GM12878 (cell line): ENCODE measurements around the gene XRCC6. TPM values are rescaled to one million over a fixed set of nuclear protein-coding genes. Genes with fewer than 3 reads are reported as not detected.

Source experiments
- CBX3 ChIP-seq: fragments of 200-600 bp; sonication (generic); IDR thresholded peaks from 2 replicates; pipeline ENCODE4 v1.6.1; 2016; ENCODE audit warnings: low read depth, borderline replicate concordance
- FOXK2 ChIP-seq: fragments of 450-650 bp; IDR thresholded peaks from 2 replicates; pipeline ENCODE4 v1.6.1; 2017; ENCODE audit warnings: mild to moderate bottlenecking, moderate library complexity
- GABPA ChIP-seq: IDR thresholded peaks from 2 replicates; pipeline ENCODE4 v1.6.1; 2014; ENCODE audit warnings: antibody characterized with exemption, low read depth, mild to moderate bottlenecking, inconsistent platforms
- MEF2A ChIP-seq: IDR thresholded peaks from 2 replicates; pipeline ENCODE4 v1.6.1; 2011; ENCODE audit warnings: low read depth, mild to moderate bottlenecking, low read length, moderate library complexity; ENCODE audit not compliant: insufficient read depth
- MTA2 ChIP-seq: fragments of 450-650 bp; IDR thresholded peaks from 2 replicates; pipeline ENCODE4 v1.6.1; 2016; ENCODE audit warnings: low read depth, mild to moderate bottlenecking, moderate library complexity
- NFYB ChIP-seq: IDR thresholded peaks from 2 replicates; pipeline ENCODE4 v1.6.1; 2011; ENCODE audit warnings: low read depth, mild to moderate bottlenecking, low read length, improper control_type of control experiment, moderate library complexity; ENCODE audit not compliant: insufficient read depth
- NR2F1 ChIP-seq: fragments of 450-650 bp; conservative IDR thresholded peaks from 2 replicates; pipeline ENCODE4 v1.6.1; 2017; ENCODE audit warnings: mild to moderate bottlenecking
- PAX8 ChIP-seq: fragments of 450-650 bp; IDR thresholded peaks from 2 replicates; pipeline ENCODE4 v1.6.1; 2017; ENCODE audit warnings: mild to moderate bottlenecking, moderate library complexity
- PML ChIP-seq: IDR thresholded peaks from 2 replicates; pipeline ENCODE4 v1.6.1; 2012; ENCODE audit warnings: low read length, inconsistent platforms
- SREBF1 ChIP-seq: IDR thresholded peaks from 2 replicates; pipeline ENCODE4 v1.6.1; 2012; ENCODE audit warnings: mild to moderate bottlenecking, low read length
- STAT3 ChIP-seq: IDR thresholded peaks from 2 replicates; pipeline ENCODE4 v1.6.1; 2011; ENCODE audit warnings: low read depth, low read length, improper control_type of control experiment
- SUZ12 ChIP-seq: fragments of 200-600 bp; sonication (generic); IDR thresholded peaks from one replicate; pipeline ENCODE4 v1.6.1; 2018; ENCODE audit warnings: antibody characterized with exemption, mild to moderate bottlenecking; ENCODE audit not compliant: unreplicated experiment
- TCF3 ChIP-seq: IDR thresholded peaks from 2 replicates; pipeline ENCODE4 v1.6.1; 2012; ENCODE audit warnings: low read depth, mild to moderate bottlenecking, low read length, borderline replicate concordance; ENCODE audit not compliant: insufficient read depth
- polyA plus RNA-seq, 11 experiments: library from polyadenylated mRNA; depleted of rRNA in 4 of 11; unstranded in 6 of 11; stranded (reverse) in 5 of 11; fragments of >200 nt; fragmentation: Nextera tagmentation in 4 of 11; fragmentation: Illumina TruSeq in 1 of 11; extraction: Ambion mirVana in 4 of 11; extraction: Trizol in 1 of 11; gene quantifications; 1 replicate in 1 of 11; 2 replicates in 10 of 11; pipeline versions ENCODE4 v1.2.1 to v1.2.3, GENCODE V29; 2011 to 2016; ENCODE audit warnings: inconsistent platforms in 2 of 11, missing spikeins in 2 of 11, low read depth in 1 of 11
- total RNA-seq, 4 experiments: library from RNA; depleted of rRNA in 3 of 4; stranded (reverse); fragments of >200 nt in 3 of 4; fragmentation: Illumina TruSeq in 1 of 4; extraction: Trizol in 1 of 4; gene quantifications; 2 replicates each; pipeline versions ENCODE4 v1.2.1 to v1.2.3, GENCODE V29; 2013 to 2021
- TF ChIP-seq, protein P1 (sequence below): IDR thresholded peaks from 2 replicates; pipeline ENCODE4 v1.6.1; 2011; ENCODE audit warnings: mild to moderate bottlenecking, low read depth, low read length, moderate library complexity; ENCODE audit not compliant: insufficient replicate concordance
- TF ChIP-seq, protein P2 (sequence below): fragments of 450-650 bp; IDR thresholded peaks from 2 replicates; pipeline ENCODE4 v1.6.1; 2017; ENCODE audit warnings: mild to moderate bottlenecking, moderate library complexity
- TF ChIP-seq, protein P3 (sequence below): fragments of 450-650 bp; conservative IDR thresholded peaks from 2 replicates; pipeline ENCODE4 v1.6.1; 2017; ENCODE audit warnings: mild to moderate bottlenecking, moderate library complexity
- TF ChIP-seq, protein P4 (sequence below): IDR thresholded peaks from 2 replicates; pipeline ENCODE4 v1.6.1; 2011; ENCODE audit warnings: borderline replicate concordance, low read depth, mild to moderate bottlenecking, moderate library complexity, low read length; ENCODE audit not compliant: insufficient read depth, poor library complexity, severe bottlenecking

XRCC6 gene
- total and polyA plus RNA-seq, 10 of the 15 experiments (the other 5 are each of a cell fraction or from before 2014, with no cell fraction given) = 186 to 718 (median 348) TPM

DNA sequence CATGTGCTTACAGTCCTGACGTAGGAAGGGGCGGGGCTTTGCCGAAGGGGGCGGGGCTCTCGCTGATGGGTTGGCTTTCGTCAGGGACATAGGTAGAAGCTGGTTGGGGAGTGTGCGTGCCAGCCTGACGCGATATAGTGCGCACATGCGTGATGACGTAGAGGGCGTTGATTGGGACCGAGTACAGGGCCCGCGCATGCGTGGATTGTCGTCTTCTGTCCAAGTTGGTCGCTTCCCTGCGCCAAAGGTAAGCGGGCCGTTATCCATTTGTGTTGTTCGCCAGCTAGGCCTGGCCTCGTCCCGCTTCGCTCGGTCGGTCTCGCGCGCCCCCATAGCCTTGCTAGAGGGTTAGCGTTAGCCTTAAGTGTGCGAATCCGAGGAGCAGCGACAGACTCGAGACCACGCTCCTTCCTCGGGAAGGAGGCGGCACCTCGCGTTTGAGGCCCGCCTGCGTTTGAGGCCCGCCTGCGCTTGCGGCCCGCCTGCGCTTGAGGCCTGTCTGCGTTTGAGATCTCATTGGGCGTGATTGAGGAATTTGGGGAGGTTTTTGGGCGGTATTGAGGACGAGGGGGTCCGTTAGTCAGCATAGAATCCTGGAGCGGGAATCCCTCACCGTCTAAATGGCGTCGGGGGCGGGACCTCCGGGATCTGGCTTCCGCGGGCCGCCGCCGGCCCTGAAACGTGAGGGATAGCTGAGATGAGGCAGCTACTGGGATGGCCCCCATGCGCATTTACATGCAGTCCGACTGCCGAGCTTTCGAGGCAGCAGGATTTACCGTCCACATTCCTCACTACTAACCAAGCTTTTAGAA lies at the start of gene XRCC6 (continued):
- TF ChIP-seq, protein P1, sequence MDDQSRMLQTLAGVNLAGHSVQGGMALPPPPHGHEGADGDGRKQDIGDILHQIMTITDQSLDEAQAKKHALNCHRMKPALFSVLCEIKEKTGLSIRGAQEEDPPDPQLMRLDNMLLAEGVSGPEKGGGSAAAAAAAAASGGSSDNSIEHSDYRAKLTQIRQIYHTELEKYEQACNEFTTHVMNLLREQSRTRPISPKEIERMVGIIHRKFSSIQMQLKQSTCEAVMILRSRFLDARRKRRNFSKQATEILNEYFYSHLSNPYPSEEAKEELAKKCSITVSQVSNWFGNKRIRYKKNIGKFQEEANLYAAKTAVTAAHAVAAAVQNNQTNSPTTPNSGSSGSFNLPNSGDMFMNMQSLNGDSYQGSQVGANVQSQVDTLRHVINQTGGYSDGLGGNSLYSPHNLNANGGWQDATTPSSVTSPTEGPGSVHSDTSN = peak; percentile 70
- TF ChIP-seq SREBF1 (no peak), FOXK2 (no peak), GABPA (peak; percentile 74), STAT3 (no peak), CBX3 (no peak), TCF3 (no peak), MEF2A (no peak), NR2F1 (no peak), SUZ12 (no peak), MTA2 (peak; percentile 13; the same call in 1 of the 2 replicates), PAX8 (no peak), NFYB (peak; percentile 67), PML (0 out of 2 replicates have a peak, but pooled peaks have one; percentile 43)
- TF ChIP-seq, protein P2, sequence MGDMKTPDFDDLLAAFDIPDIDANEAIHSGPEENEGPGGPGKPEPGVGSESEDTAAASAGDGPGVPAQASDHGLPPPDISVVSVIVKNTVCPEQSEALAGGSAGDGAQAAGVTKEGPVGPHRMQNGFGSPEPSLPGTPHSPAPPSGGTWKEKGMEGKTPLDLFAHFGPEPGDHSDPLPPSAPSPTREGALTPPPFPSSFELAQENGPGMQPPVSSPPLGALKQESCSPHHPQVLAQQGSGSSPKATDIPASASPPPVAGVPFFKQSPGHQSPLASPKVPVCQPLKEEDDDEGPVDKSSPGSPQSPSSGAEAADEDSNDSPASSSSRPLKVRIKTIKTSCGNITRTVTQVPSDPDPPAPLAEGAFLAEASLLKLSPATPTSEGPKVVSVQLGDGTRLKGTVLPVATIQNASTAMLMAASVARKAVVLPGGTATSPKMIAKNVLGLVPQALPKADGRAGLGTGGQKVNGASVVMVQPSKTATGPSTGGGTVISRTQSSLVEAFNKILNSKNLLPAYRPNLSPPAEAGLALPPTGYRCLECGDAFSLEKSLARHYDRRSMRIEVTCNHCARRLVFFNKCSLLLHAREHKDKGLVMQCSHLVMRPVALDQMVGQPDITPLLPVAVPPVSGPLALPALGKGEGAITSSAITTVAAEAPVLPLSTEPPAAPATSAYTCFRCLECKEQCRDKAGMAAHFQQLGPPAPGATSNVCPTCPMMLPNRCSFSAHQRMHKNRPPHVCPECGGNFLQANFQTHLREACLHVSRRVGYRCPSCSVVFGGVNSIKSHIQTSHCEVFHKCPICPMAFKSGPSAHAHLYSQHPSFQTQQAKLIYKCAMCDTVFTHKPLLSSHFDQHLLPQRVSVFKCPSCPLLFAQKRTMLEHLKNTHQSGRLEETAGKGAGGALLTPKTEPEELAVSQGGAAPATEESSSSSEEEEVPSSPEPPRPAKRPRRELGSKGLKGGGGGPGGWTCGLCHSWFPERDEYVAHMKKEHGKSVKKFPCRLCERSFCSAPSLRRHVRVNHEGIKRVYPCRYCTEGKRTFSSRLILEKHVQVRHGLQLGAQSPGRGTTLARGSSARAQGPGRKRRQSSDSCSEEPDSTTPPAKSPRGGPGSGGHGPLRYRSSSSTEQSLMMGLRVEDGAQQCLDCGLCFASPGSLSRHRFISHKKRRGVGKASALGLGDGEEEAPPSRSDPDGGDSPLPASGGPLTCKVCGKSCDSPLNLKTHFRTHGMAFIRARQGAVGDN = peak; percentile 33; the same call in 1 of the 2 replicates
- TF ChIP-seq, protein P3, sequence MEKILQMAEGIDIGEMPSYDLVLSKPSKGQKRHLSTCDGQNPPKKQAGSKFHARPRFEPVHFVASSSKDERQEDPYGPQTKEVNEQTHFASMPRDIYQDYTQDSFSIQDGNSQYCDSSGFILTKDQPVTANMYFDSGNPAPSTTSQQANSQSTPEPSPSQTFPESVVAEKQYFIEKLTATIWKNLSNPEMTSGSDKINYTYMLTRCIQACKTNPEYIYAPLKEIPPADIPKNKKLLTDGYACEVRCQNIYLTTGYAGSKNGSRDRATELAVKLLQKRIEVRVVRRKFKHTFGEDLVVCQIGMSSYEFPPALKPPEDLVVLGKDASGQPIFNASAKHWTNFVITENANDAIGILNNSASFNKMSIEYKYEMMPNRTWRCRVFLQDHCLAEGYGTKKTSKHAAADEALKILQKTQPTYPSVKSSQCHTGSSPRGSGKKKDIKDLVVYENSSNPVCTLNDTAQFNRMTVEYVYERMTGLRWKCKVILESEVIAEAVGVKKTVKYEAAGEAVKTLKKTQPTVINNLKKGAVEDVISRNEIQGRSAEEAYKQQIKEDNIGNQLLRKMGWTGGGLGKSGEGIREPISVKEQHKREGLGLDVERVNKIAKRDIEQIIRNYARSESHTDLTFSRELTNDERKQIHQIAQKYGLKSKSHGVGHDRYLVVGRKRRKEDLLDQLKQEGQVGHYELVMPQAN = peak; percentile 95
- TF ChIP-seq, protein P4, sequence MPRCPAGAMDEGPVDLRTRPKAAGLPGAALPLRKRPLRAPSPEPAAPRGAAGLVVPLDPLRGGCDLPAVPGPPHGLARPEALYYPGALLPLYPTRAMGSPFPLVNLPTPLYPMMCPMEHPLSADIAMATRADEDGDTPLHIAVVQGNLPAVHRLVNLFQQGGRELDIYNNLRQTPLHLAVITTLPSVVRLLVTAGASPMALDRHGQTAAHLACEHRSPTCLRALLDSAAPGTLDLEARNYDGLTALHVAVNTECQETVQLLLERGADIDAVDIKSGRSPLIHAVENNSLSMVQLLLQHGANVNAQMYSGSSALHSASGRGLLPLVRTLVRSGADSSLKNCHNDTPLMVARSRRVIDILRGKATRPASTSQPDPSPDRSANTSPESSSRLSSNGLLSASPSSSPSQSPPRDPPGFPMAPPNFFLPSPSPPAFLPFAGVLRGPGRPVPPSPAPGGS = no peak
